Glutamatergic neuron (in vitro differentiated cells): ENCODE results near the gene LRRC42. TPM values are rescaled to one million over a fixed set of nuclear protein-coding genes. Genes with fewer than 3 reads are reported as not detected.
A peak's percentile ranks its signal among the peaks of the same experiment; 100 is the strongest.
"Not testable (repeated sequence)": the region's sequence is repeated elsewhere in the genome, so short reads cannot be mapped to it uniquely, and the experiment has no call there.

ENCODE experiments used
- DNase-seq: peaks from one replicate; pipeline ENCODE4 v3.0.0; 2022
- H3K27ac Mint-ChIP-seq: one replicate; pipeline ENCODE4 v1.8.0; 2020; ENCODE audit warnings: mild to moderate bottlenecking, mixed read lengths, inconsistent platforms; ENCODE audit not compliant: unreplicated experiment
- H3K27me3 Mint-ChIP-seq: one replicate; pipeline ENCODE4 v1.8.0; 2020; ENCODE audit warnings: mild to moderate bottlenecking, moderate library complexity, mixed read lengths, inconsistent platforms; ENCODE audit not compliant: unreplicated experiment
- H3K36me3 Mint-ChIP-seq: one replicate; pipeline ENCODE4 v1.8.0; 2020; ENCODE audit warnings: mild to moderate bottlenecking, mixed read lengths, inconsistent platforms; ENCODE audit not compliant: unreplicated experiment
- H3K4me1 Mint-ChIP-seq: one replicate; pipeline ENCODE4 v1.8.0; 2020; ENCODE audit warnings: mild to moderate bottlenecking, low read depth, mixed read lengths, inconsistent platforms; ENCODE audit not compliant: unreplicated experiment
- H3K4me3 Mint-ChIP-seq: one replicate; pipeline ENCODE4 v1.8.0; 2020; ENCODE audit warnings: mild to moderate bottlenecking, mixed read lengths, inconsistent platforms; ENCODE audit not compliant: unreplicated experiment
- H3K9me3 Mint-ChIP-seq: one replicate; pipeline ENCODE4 v1.8.0; 2020; ENCODE audit warnings: mild to moderate bottlenecking, moderate library complexity, mixed read lengths, inconsistent platforms; ENCODE audit not compliant: unreplicated experiment
- total RNA-seq: library from RNA; stranded (reverse); fragmentation: NEBNext Ultra II Directional; extraction: Animal tissue kit (Norgen Biotek cat#: 25700); gene quantifications from one replicate; pipeline ENCODE4 v1.2.1, GENCODE V29; 2021; ENCODE audit not compliant: unreplicated experiment
- TF ChIP-seq, protein P1 (sequence below): fragments of 200-600 bp; sonication (generic); IDR thresholded peaks from one replicate; pipeline ENCODE4 v1.5.0; 2021; ENCODE audit not compliant: partially characterized antibody, unreplicated experiment

LRRC42 gene
- total RNA-seq, 1 donor from 2014 or later, result 37.5 TPM

DNA sequence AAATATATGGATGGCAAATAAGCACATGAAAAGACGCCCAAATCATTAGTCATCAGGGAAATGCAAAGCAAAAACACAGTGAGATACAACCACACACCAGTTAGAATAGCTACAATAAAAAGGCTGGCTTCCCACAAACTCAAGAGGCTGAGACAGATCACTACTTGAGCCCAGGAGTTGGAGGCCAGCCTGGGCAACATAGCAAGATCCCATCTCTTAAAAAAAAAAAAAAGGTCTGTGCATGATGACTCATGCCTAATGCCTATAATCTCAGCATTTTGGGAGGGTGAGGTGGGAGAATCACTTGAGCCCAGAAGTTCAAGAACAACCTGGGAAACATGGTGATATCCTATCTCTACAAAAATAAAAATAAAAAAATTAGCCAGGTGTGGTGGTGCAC lies 52.1 kb downstream of the LRRC42 start:
- Mint-ChIP-seq H3K4me1 (no peaks in the 10 kb centered on the region), H3K36me3 (peaks cover 5% of the 10 kb centered on the region), H3K4me3 (no peak overlapping the region), H3K9me3 (peaks cover 2% of the 10 kb centered on the region), H3K27ac (no peak overlapping the region), H3K27me3 (no peaks in the 10 kb centered on the region)
- no peak for DNase-seq
- TF ChIP-seq, protein P1, sequence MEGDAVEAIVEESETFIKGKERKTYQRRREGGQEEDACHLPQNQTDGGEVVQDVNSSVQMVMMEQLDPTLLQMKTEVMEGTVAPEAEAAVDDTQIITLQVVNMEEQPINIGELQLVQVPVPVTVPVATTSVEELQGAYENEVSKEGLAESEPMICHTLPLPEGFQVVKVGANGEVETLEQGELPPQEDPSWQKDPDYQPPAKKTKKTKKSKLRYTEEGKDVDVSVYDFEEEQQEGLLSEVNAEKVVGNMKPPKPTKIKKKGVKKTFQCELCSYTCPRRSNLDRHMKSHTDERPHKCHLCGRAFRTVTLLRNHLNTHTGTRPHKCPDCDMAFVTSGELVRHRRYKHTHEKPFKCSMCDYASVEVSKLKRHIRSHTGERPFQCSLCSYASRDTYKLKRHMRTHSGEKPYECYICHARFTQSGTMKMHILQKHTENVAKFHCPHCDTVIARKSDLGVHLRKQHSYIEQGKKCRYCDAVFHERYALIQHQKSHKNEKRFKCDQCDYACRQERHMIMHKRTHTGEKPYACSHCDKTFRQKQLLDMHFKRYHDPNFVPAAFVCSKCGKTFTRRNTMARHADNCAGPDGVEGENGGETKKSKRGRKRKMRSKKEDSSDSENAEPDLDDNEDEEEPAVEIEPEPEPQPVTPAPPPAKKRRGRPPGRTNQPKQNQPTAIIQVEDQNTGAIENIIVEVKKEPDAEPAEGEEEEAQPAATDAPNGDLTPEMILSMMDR, result no peak

DNA sequence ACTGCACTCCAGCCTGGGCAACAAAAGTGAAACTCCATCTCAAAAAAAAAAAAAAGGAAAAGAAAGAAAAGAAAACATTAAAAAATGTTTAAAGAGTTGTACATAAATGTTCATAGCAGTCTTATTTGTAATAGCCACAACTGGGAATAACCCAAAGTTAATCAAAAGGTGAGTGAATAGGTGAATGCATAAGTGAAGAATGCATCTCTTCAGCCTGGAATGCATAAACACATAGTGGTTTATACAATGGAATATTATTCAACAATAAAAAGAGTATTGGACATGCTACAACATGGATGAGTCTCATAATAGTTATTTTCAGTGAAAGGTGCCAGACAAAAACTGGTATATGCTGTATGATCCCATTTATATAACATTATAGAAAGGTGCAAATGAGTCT lies 53.8 kb downstream of the LRRC42 start:
- peaks cover 2% of the 10 kb centered on the region for H3K9me3 Mint-ChIP-seq
- DNase-seq, result no peak
- H3K27ac Mint-ChIP-seq, result no peak overlapping the region
- H3K4me1 Mint-ChIP-seq, result no peaks in the 10 kb centered on the region
- TF ChIP-seq, protein P1, result no peak
- no peaks in the 10 kb centered on the region for H3K27me3 Mint-ChIP-seq
- no peak overlapping the region for H3K4me3 Mint-ChIP-seq
- H3K36me3 Mint-ChIP-seq, result peaks cover 5% of the 10 kb centered on the region

DNA sequence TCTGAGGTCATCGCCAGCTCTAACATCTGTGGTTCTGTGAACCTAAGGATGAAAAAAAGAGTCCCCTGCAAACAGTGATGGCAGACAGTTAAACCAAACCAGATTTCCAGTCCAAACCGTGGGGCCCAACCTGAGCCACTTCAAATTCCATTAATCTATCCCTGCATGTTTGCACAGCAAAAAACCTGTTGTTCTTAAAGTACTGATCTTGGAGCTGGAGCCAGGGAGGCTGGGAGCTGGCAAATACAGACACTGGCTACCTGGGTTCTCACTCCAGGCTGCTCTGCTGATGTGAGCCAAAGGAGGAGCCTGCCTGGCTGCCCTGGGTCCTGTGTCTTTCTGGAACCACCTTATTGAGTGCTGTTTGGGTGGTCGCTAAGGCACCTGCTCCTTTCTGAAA lies 55.4 kb downstream of the LRRC42 start:
- Mint-ChIP-seq H3K4me1 (no peaks in the 10 kb centered on the region), H3K27ac (peak overlapping the region; percentile 22), H3K27me3 (no peaks in the 10 kb centered on the region), H3K9me3 (peaks cover 5% of the 10 kb centered on the region), H3K36me3 (peaks cover 5% of the 10 kb centered on the region), H3K4me3 (no peak overlapping the region)
- DNase-seq, result no peak
- TF ChIP-seq, protein P1, result no peak

DNA sequence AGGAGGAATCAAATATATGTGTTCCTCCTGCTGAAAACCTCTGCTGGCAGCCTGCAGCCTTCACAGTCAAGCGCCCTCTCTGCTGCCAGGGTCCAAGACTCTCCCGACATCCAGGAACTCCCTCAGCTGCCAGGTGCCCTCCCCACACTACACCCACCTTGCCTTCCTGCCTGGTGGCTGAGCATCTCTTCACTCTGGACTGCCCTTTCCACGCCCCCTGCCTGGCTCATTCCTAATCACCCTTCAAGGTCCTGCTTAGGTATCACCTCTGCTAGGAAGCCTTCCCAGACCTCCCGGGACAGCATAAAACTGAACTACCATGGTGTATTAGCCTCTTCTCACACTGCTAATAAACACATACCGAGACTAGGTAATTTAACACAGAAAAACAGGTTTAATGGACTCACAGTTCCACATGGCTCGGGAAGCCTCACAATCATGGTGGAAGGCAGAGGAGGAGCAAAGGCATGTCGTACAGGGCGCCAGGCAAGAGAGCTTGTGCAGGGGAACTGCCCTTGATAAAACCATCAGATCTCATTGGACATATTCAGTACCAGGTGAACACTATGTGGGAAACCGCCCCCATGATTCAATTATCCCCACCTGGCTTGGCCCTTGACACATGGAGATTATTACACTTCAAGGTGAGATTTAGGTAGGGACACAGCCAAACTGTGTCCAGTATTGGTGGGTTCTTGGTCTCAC lies 56.5 kb downstream of the LRRC42 start:
- no peak for DNase-seq

DNA sequence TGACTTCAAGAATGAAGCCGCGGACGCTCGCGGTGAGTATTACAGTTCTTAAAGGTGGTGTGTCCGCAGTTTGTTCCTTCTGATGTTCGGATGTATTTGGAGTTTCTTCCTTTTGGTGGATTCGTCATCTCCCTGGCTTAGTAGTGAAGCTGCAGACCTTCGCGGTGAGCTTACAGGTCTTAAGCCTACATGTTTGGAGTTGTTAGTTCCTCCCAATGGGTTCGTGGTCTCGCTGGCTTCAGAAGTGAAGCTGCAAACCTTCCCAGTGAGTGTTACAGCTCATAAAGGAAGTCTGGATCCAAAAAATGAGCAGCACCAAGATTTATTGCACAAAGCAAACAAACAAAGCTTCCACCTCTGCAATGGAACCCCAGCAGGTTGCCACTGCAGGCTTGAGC lies 57.1 kb downstream of the LRRC42 start:
- Mint-ChIP-seq H3K9me3 (peaks cover 5% of the 10 kb centered on the region), H3K4me1 (no peaks in the 10 kb centered on the region), H3K27me3 (no peaks in the 10 kb centered on the region), H3K4me3 (no peak overlapping the region), H3K36me3 (peaks cover 5% of the 10 kb centered on the region), H3K27ac (no peak overlapping the region)
- TF ChIP-seq, protein P1, result no peak
- no peak for DNase-seq

More for the DNA sequence above, 56.5 kb downstream of the LRRC42 start:
- no peak overlapping the region for H3K4me3 Mint-ChIP-seq
- no peaks in the 10 kb centered on the region for H3K4me1 Mint-ChIP-seq
- no peak overlapping the region for H3K27ac Mint-ChIP-seq
- H3K27me3 Mint-ChIP-seq, result no peaks in the 10 kb centered on the region
- TF ChIP-seq, protein P1, result no peak
- peaks cover 5% of the 10 kb centered on the region for H3K36me3 Mint-ChIP-seq
- peaks cover 5% of the 10 kb centered on the region for H3K9me3 Mint-ChIP-seq

DNA sequence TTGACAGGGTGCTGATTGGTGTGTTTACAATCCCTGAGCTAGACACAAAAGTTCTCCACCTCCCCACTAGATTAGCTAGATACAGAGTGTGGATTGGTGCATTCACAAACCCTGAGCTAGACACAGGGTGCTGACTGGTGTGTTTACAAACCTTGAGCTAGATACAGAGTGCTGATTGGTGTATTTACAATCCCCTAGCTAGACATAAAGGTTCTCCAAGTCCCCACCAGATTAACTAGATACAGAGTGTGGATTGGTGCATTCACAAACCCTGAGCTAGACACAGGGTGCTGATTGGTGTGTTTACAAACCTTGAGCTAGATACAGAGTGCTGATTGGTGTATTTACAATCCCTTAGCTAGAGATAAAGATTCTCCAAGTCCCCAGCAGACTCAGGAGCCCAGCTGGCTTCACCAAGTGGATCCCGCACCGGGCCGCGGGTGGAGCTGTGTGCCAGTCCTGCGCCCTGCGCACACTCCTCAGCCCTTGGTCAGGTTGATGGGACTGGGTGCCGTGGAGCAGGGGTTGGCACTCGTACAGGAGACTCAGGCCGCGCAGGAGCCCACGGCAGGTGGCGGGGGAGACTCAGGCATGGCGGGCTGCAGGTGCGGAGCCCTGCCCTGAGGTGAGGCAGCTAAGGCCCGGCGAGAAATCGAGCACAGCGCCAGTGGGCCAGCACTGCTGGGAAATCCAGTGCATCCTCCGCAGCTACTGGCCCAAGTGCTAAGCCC lies 57.8 kb downstream of the LRRC42 start:
- not testable (repeated sequence) for H3K36me3 Mint-ChIP-seq, H3K9me3 Mint-ChIP-seq, DNase-seq, H3K4me3 Mint-ChIP-seq, H3K27ac Mint-ChIP-seq, H3K4me1 Mint-ChIP-seq, H3K27me3 Mint-ChIP-seq
